Panc1 (cell line): Measurements from ENCODE around the gene EFNA1. TPM values are rescaled to one million over a fixed set of nuclear protein-coding genes. Genes with fewer than 3 reads are reported as not detected.

ENCODE experiments used
- ATAC-seq: fragments of 200-7000 bp; cut with Tn5 transposase; 2 replicates; pipeline ENCODE4 v1.9.1; 2020; ENCODE audit warnings: mild to moderate bottlenecking, moderate library complexity
- BruUV-seq: library from RNA; stranded (reverse); fragments of 400-500 nt; replicated peaks from 2 replicates; lab custom pipeline; 2021; lab: Mats Ljungman, UMichigan
- CTCF ChIA-PET: fragments of 300-600 bp; sonication (Branson Sonifier 250); formaldehyde crosslinking; loops from one replicate; lab custom pipeline; 2022; ENCODE audit warnings: antibody characterized with exemption; lab: Charles Lee
- POLR2A ChIA-PET: fragments of 300-600 bp; sonication (Branson Sonifier 250); formaldehyde crosslinking; loops from one replicate; lab custom pipeline; 2022; ENCODE audit warnings: antibody characterized with exemption; lab: Charles Lee
- DNase-seq: peaks from one replicate; pipeline ENCODE4 v3.0.0-alpha.2; 2010; ENCODE audit warnings: low read depth, low spot score
- H3K27ac ChIP-seq: 2 replicates; pipeline ENCODE4 v1.5.1; 2011; ENCODE audit warnings: mild to moderate bottlenecking, low read length, inconsistent platforms
- H3K27me3 ChIP-seq: fragments of 200-500 bp; sonication (Bioruptor generic); 2 replicates; pipeline ENCODE4 v1.6.0; 2014; ENCODE audit warnings: low read length, inconsistent platforms; ENCODE audit not compliant: control insufficient read depth, insufficient read depth
- H3K36me3 ChIP-seq: fragments of 200-500 bp; sonication (Bioruptor generic); 2 replicates; pipeline ENCODE4 v1.5.1; 2014; ENCODE audit warnings: inconsistent platforms, mild to moderate bottlenecking, low read length, moderate library complexity; ENCODE audit not compliant: control insufficient read depth, insufficient read depth
- H3K4me1 ChIP-seq: 2 replicates; pipeline ENCODE4 v1.5.1; 2011; ENCODE audit warnings: inconsistent platforms, mild to moderate bottlenecking, low read length, moderate library complexity; ENCODE audit not compliant: control insufficient read depth, insufficient read depth
- H3K4me3 ChIP-seq, 2 experiments: 2 replicates each; pipeline ENCODE4 v1.5.1; 2011 to 2012; ENCODE audit warnings: low read depth in 2 of 2, low read length in 2 of 2, mild to moderate bottlenecking in 2 of 2, inconsistent platforms in 1 of 2, moderate library complexity in 1 of 2
- H3K9me3 ChIP-seq: fragments of 200-500 bp; sonication (Bioruptor generic); 2 replicates; pipeline ENCODE4 v1.5.1; 2014; ENCODE audit warnings: low read depth, mild to moderate bottlenecking, inconsistent platforms, low read length, moderate library complexity; ENCODE audit not compliant: control insufficient read depth, insufficient read depth
- POLR2AphosphoS5 ChIP-seq: IDR thresholded peaks from 2 replicates; pipeline ENCODE4 v1.6.1; 2012; ENCODE audit warnings: mild to moderate bottlenecking, low read depth, low read length, moderate library complexity
- REST ChIP-seq, 2 experiments: IDR thresholded peaks; 2 replicates each; pipeline ENCODE4 v1.6.1; 2011 to 2012; ENCODE audit warnings: low read depth in 2 of 2, control low read depth in 1 of 2, low read length in 1 of 2, mild to moderate bottlenecking in 1 of 2, moderate library complexity in 1 of 2; ENCODE audit not compliant: insufficient read depth in 1 of 2
- SIN3A ChIP-seq: IDR thresholded peaks from 2 replicates; pipeline ENCODE4 v1.6.1; 2012; ENCODE audit warnings: low read depth, mild to moderate bottlenecking, low read length, moderate library complexity, borderline replicate concordance; ENCODE audit not compliant: insufficient read depth
- TCF7L2 ChIP-seq: IDR thresholded peaks from 2 replicates; pipeline ENCODE4 v1.6.1; 2011; ENCODE audit warnings: mild to moderate bottlenecking, low read depth, low read length, inconsistent platforms
- in situ Hi-C: cut with HindIII; loops from 2 replicates; pipeline ENCODE4 v1.10.0; 2016; ENCODE audit warnings: low sequenced_read_pairs, low pct_unique_long_range_greater_than_20kb
- intact Hi-C: fragments of 100-400 bp; cut with micrococcal nuclease; formaldehyde crosslinking; loops from one replicate; pipeline ENCODE4 v1.10.0; 2022; ENCODE audit not compliant: unreplicated experiment
- total RNA-seq: library from RNA; stranded (reverse); gene quantifications from one replicate; pipeline ENCODE4 v1.2.1, GENCODE V29; 2021; ENCODE audit not compliant: unreplicated experiment
- TF ChIP-seq, protein P1 (sequence below): fragments of 450-650 bp; IDR thresholded peaks from 2 replicates; pipeline ENCODE4 v1.5.1; 2017; ENCODE audit warnings: mild to moderate bottlenecking

EFNA1 gene
- total RNA-seq, 1 experiment from 2014 or later: 23.8 TPM

- intact Hi-C loops (no loop called here), in situ Hi-C loops (no loop called here)
- ChIA-PET POLR2A (no interaction called here), CTCF (interaction anchor here (0.5 to 1.0 kb wide), 3 partner anchors 10 to 17 kb away, joined by 5 read pairs; no protein-coding TSS in a partner anchor)
- H3K4me3 ChIP-seq: no peak overlapping the region
- H3K4me1 ChIP-seq: peaks cover 15% of the 10 kb centered on the region
- ATAC-seq: no peak
- DNase-seq: no peak
- no peak overlapping the region for H3K27ac ChIP-seq
- TF ChIP-seq REST (IDR thresholded peaks at IDR 0.05; ENCODE audit: insufficient read depth in 1 of 2, low read depth in 2 of 2, low read length in 1 of 2): no peak
- TF ChIP-seq, protein P1, sequence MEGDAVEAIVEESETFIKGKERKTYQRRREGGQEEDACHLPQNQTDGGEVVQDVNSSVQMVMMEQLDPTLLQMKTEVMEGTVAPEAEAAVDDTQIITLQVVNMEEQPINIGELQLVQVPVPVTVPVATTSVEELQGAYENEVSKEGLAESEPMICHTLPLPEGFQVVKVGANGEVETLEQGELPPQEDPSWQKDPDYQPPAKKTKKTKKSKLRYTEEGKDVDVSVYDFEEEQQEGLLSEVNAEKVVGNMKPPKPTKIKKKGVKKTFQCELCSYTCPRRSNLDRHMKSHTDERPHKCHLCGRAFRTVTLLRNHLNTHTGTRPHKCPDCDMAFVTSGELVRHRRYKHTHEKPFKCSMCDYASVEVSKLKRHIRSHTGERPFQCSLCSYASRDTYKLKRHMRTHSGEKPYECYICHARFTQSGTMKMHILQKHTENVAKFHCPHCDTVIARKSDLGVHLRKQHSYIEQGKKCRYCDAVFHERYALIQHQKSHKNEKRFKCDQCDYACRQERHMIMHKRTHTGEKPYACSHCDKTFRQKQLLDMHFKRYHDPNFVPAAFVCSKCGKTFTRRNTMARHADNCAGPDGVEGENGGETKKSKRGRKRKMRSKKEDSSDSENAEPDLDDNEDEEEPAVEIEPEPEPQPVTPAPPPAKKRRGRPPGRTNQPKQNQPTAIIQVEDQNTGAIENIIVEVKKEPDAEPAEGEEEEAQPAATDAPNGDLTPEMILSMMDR: no peak
- no peak for TF ChIP-seq SIN3A
- TF ChIP-seq TCF7L2: no peak
- no peak for TF ChIP-seq POLR2AphosphoS5
- H3K27me3 ChIP-seq: no peaks in the 10 kb centered on the region
- BruUV-seq: no TSS peak
- H3K9me3 ChIP-seq: no peaks in the 10 kb centered on the region
- no peaks in the 10 kb centered on the region; the same call in 1 of the 2 replicates for H3K36me3 ChIP-seq
Observed at GRCh38 chr1:155177918-155178281, 50.2 kb downstream of the EFNA1 start.

DNA sequence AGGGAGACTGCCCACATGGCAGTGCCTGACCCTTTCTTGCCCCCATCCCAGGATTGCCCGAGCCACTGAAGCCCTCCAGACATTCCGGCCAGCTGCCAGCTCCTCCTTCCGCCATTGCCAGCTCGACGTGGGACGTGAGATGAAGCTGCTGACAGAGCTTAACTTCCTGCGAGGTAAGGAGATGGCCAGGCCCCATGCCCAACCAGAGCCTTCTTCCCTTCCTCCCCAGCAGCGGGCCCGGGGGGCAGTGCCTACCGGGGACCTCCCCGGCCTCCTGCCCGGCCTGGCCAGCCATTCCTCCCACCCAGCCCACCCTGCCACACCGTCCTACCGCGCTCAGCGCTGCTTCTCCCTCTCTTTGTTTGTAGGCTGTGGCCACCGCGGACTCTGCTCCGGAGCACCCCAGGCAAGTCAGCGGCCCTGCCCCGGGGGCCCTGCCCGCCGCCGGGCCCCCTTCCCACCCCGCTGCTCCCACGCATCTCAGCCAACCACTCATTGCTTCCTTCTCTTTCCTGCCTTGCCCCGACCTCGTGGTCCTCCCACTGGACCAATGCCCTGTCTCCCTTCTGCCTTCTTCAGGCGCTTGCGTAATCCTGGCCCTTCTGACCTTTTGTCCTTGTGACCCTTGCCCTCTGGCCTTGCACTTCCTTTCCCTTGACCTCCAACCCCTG is 50.9 kb downstream of the EFNA1 start:
- POLR2A ChIA-PET: no interaction called here
- no TSS peak for BruUV-seq
- intact Hi-C loops: no loop called here

More for the DNA sequence above, 50.9 kb downstream of the EFNA1 start:
- Histone ChIP-seq H3K9me3 (no peaks in the 10 kb centered on the region), H3K27ac (no peak overlapping the region), H3K4me3 (no peak overlapping the region), H3K27me3 (no peaks in the 10 kb centered on the region), H3K4me1 (peaks cover 12% of the 10 kb centered on the region), H3K36me3 (no peaks in the 10 kb centered on the region)
- ATAC-seq: no peak
- no peak for DNase-seq
- in situ Hi-C loops: no loop called here
- CTCF ChIA-PET: interaction anchor here (1.0 kb wide), 1 partner anchor 15 kb away, joined by 5 read pairs; no protein-coding TSS in a partner anchor
- TF ChIP-seq REST (IDR thresholded peaks at IDR 0.05; ENCODE audit: insufficient read depth in 1 of 2, low read depth in 2 of 2, low read length in 1 of 2) (no peak), POLR2AphosphoS5 (no peak), TCF7L2 (no peak), SIN3A (no peak)
- TF ChIP-seq, protein P1: no peak
